PFSK-1 (cell line): ENCODE measurements around the gene RAB30.

Experiments used
- FOXP2 ChIP-seq: optimal IDR thresholded peaks from 2 replicates; pipeline ENCODE3; 2011; ENCODE audit warnings: borderline replicate concordance, control low read depth, inconsistent platforms; ENCODE audit not compliant: insufficient read depth; ENCODE audit errors: extremely low read length, extremely low read depth
- POLR2AphosphoS5 ChIP-seq: IDR thresholded peaks from 2 replicates; pipeline ENCODE4 v1.6.1; 2012; ENCODE audit warnings: low read depth, mild to moderate bottlenecking, control low read depth, low read length, moderate library complexity
- SIN3A ChIP-seq: IDR thresholded peaks from 2 replicates; pipeline ENCODE4 v1.6.1; 2012; ENCODE audit warnings: mild to moderate bottlenecking, low read length, moderate library complexity, borderline replicate concordance; ENCODE audit not compliant: insufficient read depth
- TAF1 ChIP-seq: IDR thresholded peaks from 2 replicates; pipeline ENCODE4 v1.6.1; 2012; ENCODE audit warnings: low read length, control low read depth, borderline replicate concordance; ENCODE audit not compliant: insufficient read depth
- TF ChIP-seq, protein P1 (sequence below), 2 experiments: IDR thresholded peaks; 2 replicates each; pipeline versions ENCODE4 v1.6.1 to v1.8.0; 2011 to 2012; ENCODE audit warnings: low read depth in 2 of 2, low read length in 2 of 2, control low read depth in 1 of 2, inconsistent platforms in 1 of 2, mild to moderate bottlenecking in 1 of 2, moderate library complexity in 1 of 2; ENCODE audit not compliant: insufficient read depth in 1 of 2

RAB30 gene

DNA sequence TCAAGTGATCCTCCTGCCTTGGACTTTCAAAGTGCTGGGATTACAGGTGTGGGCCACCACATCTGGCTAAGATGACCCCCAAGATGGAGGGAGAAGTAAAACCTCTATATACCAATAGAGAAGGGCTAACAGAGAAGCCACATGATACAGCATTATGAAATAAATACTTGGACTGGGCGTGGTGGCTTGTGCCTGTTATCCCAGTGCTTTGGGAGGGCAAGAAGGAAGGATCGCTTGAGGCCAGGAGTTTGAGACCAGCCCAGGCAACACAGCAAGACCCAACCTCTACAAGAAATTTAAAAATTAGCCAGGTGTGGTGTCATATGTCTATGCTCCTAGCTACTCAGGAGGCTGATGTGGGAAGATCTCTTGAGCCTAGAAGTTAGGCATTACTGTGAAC is 61.7 kb downstream of the RAB30 start:
- TF ChIP-seq SIN3A, result no peak
- no peak for TF ChIP-seq TAF1
- no peak for TF ChIP-seq POLR2AphosphoS5
- no peak for TF ChIP-seq FOXP2
- TF ChIP-seq, protein P1, sequence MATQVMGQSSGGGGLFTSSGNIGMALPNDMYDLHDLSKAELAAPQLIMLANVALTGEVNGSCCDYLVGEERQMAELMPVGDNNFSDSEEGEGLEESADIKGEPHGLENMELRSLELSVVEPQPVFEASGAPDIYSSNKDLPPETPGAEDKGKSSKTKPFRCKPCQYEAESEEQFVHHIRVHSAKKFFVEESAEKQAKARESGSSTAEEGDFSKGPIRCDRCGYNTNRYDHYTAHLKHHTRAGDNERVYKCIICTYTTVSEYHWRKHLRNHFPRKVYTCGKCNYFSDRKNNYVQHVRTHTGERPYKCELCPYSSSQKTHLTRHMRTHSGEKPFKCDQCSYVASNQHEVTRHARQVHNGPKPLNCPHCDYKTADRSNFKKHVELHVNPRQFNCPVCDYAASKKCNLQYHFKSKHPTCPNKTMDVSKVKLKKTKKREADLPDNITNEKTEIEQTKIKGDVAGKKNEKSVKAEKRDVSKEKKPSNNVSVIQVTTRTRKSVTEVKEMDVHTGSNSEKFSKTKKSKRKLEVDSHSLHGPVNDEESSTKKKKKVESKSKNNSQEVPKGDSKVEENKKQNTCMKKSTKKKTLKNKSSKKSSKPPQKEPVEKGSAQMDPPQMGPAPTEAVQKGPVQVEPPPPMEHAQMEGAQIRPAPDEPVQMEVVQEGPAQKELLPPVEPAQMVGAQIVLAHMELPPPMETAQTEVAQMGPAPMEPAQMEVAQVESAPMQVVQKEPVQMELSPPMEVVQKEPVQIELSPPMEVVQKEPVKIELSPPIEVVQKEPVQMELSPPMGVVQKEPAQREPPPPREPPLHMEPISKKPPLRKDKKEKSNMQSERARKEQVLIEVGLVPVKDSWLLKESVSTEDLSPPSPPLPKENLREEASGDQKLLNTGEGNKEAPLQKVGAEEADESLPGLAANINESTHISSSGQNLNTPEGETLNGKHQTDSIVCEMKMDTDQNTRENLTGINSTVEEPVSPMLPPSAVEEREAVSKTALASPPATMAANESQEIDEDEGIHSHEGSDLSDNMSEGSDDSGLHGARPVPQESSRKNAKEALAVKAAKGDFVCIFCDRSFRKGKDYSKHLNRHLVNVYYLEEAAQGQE (IDR thresholded peaks at IDR 0.05; ENCODE audit: insufficient read depth in 1 of 2, low read depth in 2 of 2, low read length in 2 of 2), result no peak

DNA sequence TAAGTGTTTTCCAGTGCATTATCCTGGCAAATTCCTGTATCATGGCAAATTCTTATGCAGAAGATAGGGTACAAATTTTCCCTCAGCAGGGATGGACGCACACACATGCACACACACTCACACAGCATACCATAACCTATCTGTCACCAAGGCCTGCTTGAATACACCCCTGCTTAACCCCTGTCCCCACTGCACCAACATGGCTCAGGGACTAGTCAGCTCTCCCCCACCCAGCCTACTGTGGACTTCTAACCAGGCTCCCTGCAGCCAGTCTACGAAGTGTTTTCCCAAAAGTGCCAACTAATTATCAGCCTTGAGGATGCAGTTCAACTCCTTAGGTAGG is 63.1 kb downstream of the RAB30 start:
- no peak for TF ChIP-seq FOXP2
- TF ChIP-seq POLR2AphosphoS5, result no peak
- TF ChIP-seq, protein P1 (IDR thresholded peaks at IDR 0.05; ENCODE audit: insufficient read depth in 1 of 2, low read depth in 2 of 2, low read length in 2 of 2), result no peak
- TF ChIP-seq SIN3A, result no peak
- no peak for TF ChIP-seq TAF1

DNA sequence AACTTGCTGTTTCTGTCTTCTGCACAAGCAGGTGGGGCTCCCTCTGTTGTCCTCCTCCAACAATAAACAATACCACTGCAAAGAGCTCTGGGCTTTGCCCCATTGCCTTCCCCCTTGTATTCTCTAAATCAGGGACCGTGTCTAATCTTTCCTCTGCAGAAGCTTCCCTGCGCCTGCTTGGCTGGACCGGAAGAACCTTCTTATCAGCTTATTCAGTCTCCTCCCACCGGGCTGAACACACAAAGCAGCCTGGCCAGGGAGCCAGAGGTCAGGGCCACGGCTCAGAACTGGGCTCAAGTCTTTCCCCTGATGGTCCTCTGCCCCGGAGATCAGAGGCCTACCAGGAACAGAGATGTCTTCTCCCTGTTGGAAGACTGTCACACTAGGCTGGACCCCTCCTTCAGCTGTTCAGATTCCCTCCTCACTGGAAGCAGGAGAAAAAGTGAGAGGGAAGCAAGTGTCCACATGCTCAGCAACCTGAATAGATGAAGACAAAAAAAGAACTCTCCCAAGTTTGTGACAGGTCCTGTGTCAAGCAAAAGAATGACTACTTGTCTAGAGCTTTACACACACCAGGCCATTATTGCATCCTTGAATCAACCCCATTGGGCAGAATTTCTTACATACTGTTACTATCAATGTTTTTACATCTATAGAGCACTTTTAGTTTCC is 63.7 kb downstream of the RAB30 start:
- TF ChIP-seq TAF1 (no peak), SIN3A (0 out of 2 replicates have a peak, but pooled peaks have one; percentile 20)
- TF ChIP-seq, protein P1 (IDR thresholded peaks at IDR 0.05; ENCODE audit: insufficient read depth in 1 of 2, low read depth in 2 of 2, low read length in 2 of 2), result peak in 1 of 2 experiments; percentile 29; a peak in 1 of 4 replicates

DNA sequence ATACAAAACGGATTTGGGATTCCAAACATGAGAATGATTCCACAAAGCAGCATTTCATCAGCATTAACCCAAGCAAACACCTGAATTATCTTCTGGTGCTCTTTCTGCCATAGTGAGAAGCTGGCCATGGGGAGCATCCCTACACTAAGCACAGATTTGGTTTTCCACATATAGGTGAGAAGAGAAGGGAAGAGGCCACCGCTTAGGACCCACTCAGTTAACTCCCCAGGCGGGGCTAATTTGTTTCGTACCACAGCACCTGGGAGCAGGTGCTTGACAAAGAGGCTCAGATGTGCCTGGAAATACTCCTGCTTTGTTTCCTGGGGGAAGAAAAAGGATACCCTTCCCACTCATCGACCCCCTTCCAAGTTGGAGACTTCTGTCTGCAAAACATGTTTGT is 64.2 kb downstream of the RAB30 start:
- TF ChIP-seq FOXP2 (no peak), TAF1 (no peak), SIN3A (no peak), POLR2AphosphoS5 (no peak)
- TF ChIP-seq, protein P1 (IDR thresholded peaks at IDR 0.05; ENCODE audit: insufficient read depth in 1 of 2, low read depth in 2 of 2, low read length in 2 of 2), result no peak

DNA sequence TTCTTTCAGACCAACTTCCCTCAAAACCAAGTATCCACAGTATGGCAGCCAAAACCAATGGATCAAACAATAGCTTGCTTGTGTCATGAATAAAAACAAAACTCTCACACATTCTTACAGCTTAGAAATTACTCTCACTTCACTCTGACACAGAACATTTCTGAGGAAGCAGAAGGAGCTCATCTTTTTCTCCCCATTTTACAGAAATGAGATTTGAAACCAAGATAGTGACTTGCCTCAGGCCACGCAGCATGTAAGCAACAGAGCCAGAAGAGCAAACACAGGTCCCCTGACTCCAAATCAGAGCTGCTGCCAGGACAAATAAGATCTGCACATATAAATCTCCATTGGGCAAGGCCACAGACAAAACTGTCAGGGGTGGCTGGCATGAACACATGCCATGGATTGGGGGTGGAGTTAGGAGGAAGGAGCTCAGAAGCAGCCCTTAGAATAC is 64.8 kb downstream of the RAB30 start:
- no peak for TF ChIP-seq SIN3A
- no peak for TF ChIP-seq FOXP2
- no peak for TF ChIP-seq POLR2AphosphoS5
- TF ChIP-seq TAF1, result no peak
- TF ChIP-seq, protein P1 (IDR thresholded peaks at IDR 0.05; ENCODE audit: insufficient read depth in 1 of 2, low read depth in 2 of 2, low read length in 2 of 2), result no peak
